NAMALWA (cell line): ENCODE results near the gene RHOB.
"Not testable (repeated sequence)": the region's sequence is repeated elsewhere in the genome, so short reads cannot be mapped to it uniquely, and the experiment has no call there.

Experiments used
- DNase-seq: peaks from one replicate; pipeline ENCODE4 v3.0.0-alpha.2; 2015; ENCODE audit warnings: low spot score

Gene RHOB

GRCh38 chr2:20453087-20453486, 6.2 kb downstream of the RHOB start:
- DNase-seq: no peak

- DNase-seq: no peak
Measured at GRCh38 chr2:20454036-20454981, 7.4 kb downstream of the RHOB start.

DNA sequence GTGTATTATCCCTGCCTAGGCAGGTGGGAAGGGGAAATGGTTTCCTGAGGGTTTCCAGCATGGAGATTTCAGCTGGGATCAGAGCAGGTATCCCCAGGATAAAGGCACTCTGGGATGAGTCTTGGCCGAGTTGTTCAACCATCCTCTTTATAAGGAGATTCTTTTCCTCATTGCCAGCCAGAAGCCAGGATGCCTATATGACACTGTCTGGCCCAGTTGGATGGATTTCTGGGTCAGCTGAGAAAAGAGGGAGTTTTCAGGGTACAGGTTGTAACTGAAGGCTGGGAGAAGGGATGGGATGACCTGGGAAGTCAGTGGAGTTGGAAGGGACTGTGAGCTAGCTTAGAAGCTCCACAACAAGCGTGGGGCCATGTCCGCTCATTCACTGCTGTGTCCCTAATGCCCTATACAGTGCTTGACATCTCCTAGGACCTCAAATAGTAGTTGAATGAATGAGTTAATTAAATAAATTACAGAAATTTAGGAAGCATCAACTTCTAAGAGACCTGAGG, 8.3 kb downstream of the RHOB start:
- DNase-seq: no peak

- DNase-seq: no peak
Measured at GRCh38 chr2:20456116-20456571, 9.3 kb downstream of the RHOB start.

GRCh38 chr2:20456636-20457426, 10.0 kb downstream of the RHOB start:
- no peak for DNase-seq

DNA sequence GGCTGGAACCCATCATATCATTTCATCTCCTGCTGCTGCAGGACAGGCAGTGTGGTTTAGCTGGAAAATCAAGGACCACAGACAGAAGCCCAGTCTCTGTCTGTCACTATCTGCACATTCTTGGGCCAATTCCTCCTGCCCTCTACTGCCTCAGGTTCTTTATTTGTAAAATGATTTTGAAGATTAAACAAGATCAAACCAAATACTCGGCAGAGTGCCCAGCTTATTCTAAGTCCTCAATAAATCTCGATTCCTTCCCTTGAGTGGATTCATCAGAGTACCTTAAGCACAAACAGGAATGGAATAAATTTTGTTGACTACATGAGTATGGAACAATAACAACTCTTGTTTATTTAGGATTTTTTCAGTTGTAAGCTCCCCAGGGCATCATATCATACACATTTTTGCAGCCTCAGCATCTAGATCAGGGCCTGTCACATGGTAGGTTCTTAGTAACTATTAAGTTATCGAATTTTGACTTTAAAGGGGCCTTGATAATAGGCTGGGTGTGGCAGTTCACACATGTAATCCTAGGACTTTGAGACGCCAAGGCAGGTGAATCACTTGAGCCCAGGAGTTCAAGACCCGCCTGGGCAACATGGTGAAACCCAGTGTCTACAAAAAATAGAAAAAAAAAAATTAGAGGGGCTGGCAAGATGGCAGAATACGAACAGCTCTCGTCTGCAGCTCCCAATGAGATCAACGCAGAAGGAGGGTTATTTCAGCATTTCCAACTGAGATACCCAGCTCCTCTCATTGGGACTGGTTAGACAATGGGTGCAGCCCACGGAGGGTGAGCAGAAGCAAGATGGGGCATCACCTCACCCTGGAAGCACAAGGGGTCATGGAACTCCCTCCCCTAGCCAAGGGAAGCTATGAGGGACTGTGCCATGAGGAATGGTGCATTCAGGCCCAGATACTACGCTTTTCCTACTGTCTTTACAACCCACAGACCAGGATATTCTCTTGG, 11.1 kb downstream of the RHOB start:
- no peak for DNase-seq

DNA sequence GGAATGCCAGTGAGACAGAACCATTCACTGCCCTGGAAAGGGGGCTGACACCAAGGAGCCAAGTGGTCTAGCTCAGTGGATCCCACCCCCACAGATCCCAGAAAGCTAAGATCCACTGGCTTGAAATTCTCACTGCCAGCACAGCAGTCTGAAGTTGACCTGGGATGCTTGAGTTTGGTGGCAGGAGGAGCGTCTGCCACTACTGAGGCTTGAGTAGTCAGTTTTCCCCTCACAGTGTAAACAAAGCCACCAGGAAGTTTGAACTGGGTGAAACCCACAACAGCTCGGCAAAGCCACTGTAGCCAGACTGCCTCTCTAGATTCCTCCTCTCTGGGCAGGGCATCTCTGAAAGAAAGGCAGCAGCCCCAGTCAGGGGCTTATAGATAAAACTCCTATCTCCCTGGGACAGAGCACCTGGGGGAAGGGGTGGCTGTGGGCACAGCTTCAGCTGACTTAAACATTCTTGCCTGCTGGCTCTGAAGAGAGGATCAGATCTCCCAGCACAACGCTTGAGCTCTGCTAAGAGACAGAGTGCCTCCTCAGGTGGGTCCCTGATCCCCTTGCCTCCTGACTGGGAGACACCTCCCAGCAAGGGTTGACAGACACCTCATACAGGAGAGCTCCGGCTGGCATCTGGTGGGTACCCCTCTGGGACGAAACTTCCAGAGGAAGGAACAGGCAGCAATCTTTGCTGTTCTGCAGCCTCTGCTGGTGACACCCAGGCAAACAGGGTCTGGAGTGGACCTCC, 12.0 kb downstream of the RHOB start:
- not testable (repeated sequence) for DNase-seq

DNA sequence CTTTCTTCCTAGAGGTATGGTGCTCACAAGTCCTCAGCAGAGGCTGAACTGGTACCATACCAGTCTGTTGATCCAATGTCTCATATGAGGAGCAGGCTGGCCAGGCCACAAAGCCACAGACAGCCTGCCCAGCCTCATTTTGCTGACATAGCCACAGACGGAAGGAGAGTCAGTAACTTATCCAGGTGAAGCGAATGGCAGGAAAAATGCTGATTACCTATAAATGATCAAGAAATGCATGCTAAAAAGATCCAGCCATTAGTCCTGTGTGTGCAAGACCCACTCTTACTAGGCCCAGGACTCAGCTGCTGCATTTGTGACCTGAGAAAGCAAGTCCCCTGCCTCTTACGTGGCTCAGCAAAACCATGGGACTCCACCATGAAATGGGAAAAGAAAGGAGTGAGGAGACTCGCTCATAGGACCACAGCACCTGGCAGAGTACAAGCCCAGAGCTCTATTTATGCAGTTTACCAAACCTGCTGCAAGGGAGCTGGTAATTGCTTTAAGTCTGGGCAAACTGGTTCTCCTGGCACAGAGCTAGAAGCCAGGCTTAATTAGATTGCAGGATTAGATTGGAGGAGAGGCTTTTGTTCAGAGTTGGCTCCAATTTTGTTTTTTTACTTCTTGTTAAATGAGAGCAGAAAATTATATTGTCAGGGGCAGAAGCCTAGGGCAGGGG, 19.0 kb downstream of the RHOB start:
- DNase-seq: no peak

DNA sequence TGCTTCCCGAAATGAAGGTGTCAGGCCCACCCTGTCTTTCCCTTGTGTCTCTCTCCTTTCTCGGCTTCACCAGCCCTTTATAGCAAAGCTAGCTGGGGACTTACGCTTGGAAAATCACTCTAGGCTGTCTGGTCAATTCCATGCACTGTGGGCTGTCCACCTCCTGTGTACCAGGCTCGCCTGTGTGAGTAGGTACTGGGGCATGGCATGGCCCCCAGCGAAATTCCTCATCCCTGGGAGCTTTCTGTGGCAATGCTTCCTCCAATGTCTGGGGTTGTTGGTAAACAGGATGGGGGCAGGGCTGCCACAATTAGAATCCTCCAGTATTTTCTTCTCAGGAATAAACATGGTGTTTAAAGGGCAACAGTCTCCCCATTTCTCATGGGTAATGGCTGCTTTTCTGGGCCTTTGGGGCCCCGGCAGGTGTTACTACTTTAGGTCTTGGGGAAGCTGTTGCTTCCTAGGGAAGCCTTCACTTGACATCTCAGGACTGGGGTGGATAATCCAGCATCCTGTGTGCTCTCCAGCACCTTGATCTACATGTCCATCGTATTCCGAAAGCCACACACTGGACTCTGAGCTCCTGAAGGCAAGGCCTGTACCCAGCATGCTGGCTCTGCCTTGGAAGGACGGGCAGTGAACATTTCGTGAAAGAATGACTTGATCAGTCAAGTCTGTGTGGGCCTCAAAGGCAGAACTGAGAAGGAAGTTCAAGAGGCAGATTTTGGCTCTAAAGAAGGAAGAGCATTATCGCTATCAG, 21.1 kb downstream of the RHOB start:
- no peak for DNase-seq

- DNase-seq: no peak
Measured at GRCh38 chr2:20468549-20469500, 22.0 kb downstream of the RHOB start.

- DNase-seq: no peak
Measured at GRCh38 chr2:20469595-20469994, 22.7 kb downstream of the RHOB start.

DNA sequence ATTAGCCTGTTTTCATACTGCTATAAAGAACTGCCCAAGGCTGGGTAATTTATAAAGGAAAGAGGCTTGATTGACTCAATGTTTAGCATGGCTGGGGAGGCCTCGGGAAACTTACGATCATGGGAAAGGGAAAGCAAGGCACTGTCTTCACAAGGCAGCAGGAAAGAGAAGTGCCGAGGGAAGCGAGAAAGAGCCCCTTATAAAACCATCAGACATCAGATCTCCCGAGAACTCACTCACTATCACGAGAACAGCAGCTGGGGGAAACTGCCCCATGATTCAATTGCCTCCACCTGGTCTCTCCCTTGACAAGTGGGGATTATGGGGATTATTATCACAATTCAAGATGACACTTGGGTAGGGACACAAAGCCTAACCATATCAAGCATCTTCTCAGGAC, 23.3 kb downstream of the RHOB start:
- no peak for DNase-seq

GRCh38 chr2:20471148-20471547, 24.3 kb downstream of the RHOB start:
- no peak for DNase-seq

DNA sequence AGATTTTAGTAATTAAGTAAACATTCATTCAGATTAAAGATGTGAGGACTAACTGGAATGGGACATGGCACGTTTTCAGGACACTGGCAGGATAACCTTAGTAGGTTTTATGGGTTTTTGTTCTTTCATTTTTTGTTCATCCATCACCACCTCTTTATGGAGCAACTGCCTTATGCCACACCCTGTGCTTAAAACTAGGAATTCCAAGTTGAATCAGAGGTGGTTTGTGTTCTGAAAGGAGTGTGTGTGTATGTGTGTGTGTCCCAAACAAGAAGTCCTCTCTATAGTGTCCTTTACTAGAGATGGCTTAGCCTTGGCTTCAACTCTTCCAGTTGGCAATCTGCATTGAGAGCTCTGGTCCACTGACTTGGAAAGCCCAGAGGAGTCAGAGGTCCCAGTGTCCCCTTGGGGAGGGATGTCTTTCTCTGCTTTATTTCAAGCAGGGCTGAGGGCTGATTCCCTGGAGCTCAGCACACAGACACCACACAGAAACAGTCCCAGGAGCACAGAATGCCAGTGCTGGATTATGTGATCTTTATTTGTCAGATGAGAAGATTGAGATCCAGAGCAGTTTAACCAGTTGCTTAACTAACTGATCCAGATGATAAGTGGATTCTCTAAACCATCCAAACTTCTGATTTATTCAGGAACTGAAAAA, 25.2 kb downstream of the RHOB start:
- DNase-seq: no peak

- no peak for DNase-seq
Measured at GRCh38 chr2:20472569-20472968, 25.7 kb downstream of the RHOB start.

DNA sequence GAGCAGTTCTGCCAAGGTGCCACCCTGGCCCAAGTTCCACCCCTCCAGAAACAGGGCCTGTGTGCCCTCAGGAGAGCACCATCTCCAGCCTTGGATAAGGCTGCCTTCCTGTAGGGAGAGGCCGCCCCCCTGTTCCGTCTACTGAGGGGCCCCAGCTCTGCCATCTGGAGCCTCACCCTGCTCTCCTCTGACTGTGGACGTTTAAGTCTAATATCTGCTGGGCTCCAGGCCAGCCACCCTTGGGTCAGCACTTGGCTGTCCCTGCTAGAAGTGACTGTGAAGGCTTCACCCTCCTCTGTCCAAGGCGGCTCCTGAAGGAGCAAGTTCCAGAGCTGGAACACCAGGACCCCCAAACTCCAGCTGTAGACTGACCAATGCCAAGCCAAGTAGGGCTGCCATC, 26.3 kb downstream of the RHOB start:
- no peak for DNase-seq

DNA sequence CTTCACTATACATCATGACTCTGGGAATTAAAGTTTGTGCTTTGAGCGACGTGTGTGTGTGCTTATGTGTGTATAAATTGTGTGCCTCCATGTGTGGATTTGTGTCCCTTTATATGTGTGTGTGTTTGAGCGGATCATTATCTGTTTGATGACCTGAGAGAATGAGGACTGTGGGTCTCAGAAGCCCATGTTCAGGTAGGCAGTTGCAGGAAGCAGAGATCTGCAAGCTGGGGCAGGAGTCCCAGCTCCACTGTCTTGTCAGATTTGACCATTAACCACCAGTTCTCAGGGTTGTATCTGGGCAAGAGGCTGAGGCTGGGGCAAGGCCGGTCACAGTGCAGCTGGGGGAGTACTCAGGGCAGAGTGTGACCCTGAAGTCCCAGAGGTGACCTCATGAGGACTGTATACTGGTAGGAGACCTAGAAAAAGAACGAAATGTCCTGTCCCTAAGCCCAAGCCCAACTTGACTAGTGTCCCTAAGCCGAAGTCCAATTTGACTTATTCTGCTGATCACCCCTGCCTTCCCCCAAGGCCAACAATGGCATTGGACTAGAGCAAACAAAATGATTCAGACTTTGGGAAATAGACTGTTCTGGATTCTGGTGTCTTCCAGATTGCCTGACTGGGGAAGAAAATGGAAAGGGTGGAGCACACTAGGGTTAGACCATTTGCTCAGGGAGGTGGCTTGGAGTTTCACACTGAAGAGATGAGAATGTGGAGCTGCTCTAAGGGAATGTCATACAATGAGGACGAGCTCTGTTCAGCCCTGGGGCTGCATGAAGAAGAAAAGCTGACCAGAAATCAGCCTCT, 28.1 kb downstream of the RHOB start:
- no peak for DNase-seq
